DMS53 (cell line): ENCODE results near the gene ATP9B.
"Not testable (repeated sequence)": the region's sequence is repeated elsewhere in the genome, so short reads cannot be mapped to it uniquely, and the experiment has no call there.

Experiments used
- DNase-seq: peaks from one replicate; lab custom pipeline; 2025; lab: John Stamatoyannopoulos, UW

The ATP9B gene

DNA sequence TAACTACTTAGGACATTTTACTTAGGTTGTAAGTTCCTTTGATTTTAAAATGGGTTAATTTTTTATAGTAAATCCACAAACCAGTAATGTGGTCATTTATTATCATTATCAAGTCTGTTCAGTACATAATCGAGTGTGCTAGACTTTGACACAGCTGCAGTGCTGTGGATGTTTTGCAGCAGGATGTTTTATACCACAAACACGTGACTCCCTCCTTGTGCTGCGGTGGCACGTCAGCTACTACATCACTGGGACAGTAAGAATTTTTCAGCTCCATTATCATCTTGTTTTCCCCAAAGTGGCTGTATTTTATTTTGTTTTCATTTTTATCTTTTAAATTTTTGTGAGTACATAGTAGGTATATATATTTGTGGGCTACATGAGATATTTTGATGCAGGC, 70.0 kb downstream of the ATP9B start:
- DNase-seq: no peak

DNA sequence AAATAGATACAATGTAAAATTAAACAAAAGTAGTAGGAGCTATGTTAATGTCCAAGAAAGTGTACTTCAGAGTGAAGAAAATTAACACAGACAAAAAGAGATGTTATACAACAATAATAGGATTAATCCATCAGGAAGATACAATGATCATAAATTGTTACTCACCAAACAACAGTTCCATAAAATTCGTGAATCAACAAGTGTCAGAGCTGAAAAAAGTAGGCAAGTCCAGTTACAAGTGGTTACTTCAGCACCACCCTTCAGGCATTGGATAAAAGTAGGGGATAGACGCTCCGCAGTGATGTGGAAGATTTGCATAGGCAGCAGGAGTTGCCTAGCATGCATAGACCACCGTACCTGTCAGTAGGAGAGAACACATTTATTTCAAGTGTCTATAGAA, 77.8 kb downstream of the ATP9B start:
- no peak for DNase-seq

DNA sequence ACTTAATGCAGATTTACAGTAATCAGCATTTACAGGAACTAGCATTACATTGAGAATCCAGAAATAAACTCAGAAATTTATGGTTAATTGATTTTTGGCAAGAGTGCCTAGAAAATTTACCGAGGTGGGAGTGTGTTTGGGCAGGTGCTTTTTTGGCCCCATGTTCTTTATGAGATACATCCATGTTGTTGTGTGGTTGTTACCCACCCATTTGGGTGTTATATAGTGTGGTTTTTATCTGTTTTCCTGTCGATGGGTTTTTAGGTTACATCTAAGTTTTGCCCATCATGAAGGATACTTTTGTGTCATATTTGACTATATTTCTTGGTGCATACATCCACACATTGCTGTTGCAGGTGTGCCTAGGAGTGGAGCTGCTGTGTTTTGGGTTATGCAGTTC, 82.0 kb downstream of the ATP9B start:
- no peak for DNase-seq

DNA sequence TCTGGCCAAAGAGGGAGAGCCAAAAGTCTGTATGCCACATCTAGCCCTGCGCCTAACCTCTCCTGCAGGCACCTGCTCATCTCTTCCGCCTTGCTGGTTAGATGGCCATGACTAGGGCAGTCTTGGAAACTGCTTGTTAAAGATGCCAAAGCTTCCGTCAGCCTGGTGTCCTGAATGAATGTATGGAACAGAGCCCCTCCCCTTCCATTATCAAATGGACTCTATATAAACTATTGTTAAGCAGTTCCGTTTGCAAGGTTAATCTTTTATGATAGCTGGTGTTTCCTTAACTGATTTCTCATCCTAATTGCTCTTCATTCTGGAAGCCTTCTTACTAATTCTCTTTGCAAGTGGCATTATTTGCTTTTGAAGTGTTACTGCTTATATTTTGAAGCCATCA, 87.1 kb downstream of the ATP9B start:
- no peak for DNase-seq

DNA sequence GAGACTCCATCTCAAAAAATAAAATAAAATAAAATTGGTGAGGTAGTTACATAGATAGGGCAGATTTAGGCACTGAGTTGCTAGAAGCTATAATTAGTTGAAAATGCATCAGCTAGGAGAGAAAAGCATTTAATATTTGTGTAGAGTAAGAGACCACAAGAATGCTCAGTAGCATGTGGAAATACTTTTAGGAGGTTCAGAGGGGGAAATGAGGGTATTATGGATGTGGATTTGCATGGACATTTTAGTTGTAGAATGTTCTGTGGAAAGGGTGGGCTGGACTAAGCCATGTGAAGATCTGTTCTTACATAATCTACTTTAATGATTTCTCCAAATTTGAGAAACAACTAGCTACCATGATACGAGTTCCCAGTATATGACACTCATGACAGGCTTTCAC, 95.5 kb downstream of the ATP9B start:
- DNase-seq: no peak

DNA sequence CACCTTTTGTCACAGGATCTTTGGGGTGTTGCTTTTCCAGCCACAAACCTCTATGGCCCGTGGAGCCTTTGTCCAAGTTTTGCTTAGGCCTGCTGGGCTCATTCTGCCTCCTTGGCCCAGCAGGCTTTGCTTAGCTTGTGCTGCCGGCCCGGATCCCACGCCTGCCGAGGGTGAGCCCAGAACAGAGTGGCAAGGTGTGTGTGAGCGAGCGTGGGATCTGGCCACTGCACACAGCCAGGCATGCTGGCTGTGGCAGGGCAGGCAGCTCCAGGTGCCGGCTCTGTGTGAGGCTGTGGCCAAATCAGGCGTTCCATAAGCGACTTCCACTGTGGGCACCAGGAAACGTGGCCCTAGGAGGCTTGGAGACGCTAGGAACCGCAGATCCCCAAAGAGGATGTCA, 97.5 kb downstream of the ATP9B start:
- DNase-seq: no peak

DNA sequence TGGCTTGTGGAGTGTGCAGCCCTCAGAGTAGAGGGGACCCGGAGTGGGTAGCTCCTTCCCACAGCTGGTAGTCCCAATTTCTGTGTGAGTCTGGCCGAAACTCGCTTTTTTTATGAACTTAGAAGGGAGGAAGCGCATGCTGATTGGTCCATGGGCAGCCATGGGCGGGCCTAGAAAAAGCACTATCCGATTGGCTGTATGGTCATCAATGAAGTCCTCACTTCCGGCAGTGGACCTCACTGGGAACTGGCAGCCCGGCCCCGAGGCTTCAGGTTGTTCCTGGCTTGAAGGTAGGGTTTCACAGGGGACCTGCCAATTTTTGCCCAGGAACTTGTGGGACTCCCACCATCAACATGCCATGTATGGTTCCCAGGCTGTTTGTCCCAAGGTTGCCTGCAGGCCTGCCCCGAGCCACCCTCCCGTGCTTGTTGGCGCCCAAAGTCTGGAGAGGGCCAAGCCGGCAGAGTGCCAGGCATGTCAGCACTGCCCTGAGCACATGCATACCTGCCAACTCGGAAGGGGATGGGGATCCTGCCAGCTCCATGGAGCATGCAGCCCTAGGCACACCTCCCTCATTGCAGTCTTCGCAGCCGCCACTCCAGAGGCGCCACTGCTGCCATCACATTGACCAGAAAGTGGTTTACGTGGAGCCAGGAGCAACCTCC, 98.5 kb downstream of the ATP9B start:
- DNase-seq: no peak

DNA sequence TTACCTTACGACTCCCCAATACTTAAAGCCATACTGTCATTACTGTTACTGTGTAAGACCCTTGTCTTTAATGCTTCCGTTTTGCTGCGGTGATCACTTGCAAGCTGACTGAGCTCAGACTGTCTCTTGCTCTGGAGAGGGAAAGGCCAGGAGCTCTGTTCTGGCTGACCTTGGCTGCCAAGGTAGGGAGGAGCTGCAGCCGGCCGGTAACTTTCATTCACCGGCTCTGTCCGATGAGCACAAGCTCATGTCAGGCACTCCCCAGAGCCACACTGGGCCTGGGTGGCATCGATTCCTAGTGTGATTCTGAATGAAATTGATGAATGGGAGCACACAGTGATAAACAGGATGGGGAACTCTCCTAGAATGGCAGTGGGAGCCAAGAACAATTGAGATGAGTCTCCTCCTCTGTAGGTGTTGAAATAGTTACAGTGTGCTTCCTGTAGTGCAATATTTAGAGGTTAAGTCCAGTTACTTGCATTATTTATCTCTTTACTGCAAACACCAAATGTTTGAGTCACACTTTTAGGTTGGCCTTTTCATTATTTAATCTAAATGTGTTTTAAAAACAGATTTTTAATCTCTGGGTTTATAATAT, 100.9 kb downstream of the ATP9B start:
- no peak for DNase-seq

DNA sequence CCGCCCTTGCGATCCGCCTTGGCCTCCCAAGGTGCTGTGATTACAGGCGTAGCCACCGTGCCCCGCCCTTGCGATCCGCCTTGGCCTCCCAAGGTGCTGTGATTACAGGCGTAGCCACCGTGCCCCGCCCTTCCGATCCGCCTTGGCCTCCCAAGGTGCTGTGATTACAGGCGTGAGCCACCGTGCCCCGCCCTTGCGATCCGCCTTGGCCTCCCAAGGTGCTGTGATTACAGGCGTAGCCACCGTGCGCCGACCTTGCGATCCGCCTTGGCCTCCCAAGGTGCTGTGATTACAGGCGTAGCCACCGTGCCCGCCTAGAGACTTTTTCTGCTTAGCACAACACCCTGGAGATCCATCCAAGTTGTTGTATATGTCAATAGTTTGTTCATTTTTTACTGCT, 103.1 kb downstream of the ATP9B start:
- not testable (repeated sequence) for DNase-seq

DNA sequence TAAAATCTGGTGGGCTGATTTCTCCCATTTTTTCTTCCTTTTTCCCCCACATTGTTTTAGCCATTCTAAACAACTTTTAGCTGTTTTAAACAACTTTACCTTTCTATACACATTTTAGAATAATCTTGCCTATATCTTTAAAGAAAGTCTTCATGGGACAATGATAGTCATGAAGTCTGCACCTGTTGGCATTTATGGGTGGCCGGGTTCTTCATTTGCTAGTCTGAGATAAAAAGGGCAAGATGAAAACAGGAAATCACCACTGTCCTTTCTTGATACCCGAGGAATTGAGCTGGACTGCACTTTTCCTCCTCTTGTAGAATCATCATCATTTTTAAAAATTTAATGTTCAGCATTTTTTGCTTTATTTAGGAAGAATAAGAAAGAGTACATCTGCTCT, 104.5 kb downstream of the ATP9B start:
- no peak for DNase-seq

DNA sequence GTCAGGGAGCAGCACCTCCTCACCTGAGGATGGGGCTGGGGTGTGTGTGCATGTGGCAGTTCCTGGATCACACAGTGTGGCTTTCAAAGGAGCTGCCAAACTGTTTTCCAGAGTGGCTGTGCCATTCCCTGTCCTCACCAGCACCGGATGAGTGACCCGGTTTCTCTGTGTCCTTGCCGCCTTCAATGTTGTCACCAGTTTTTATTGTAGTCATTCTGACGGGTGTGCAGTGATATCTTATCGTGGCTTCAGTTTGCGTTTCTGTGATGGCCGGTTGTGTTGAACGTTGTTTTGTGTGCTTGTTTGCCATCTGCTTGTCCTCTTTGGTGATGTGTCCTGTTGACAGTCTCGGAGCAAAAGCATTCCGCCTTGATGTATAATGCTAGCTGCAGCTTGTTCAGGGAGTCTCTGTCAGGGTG, 108.9 kb downstream of the ATP9B start:
- no peak for DNase-seq

DNA sequence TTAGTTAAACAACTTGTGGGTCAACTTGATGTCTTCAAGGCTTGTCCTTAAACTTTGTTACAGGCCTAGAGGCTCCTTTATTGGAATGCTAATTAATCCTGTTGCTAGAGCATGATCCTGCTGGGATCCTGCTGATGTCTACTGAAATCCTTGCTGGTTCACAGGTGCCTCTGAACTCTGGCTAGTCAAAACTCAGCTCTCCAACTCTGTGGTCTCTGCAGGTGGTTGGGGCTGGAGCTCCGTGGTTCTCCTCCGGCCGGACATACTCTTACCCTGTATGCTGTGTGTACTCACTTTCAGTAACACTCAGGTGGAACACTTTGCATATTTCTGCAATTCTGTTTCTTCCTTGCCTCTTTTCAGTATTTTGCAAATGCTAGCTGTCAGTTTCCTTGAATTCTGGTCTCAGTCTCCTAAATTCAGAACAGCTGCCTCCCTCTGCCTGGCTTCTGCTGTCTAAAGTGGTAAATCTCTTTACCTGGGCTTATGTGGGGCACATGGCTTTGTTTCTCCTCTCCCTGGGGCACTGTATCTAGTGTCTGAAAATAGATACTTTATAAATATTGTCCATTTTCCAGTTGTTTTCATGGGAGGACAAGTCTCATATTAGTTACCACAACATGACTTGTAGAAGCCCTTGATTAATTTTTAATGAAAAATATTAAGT, 113.0 kb downstream of the ATP9B start:
- no peak for DNase-seq

DNA sequence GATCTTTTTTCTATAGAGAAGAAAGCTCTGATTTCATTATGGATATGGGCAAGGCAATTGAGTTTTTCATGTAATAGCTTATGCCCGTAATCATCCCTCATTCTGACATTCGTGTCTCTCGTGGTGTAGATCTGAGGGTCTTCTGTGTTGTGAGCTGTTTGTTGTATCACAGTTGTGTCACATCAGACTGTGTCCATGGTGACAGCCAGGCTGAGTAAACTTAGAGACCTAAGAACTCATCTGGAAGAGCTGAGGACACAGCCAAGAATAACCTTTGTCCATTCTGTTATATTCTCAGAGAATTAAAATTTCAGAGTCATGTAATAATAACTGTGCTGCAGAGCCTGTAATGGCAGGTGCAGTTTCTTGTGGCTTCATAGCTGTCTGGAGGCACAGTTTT, 116.5 kb downstream of the ATP9B start:
- no peak for DNase-seq

DNA sequence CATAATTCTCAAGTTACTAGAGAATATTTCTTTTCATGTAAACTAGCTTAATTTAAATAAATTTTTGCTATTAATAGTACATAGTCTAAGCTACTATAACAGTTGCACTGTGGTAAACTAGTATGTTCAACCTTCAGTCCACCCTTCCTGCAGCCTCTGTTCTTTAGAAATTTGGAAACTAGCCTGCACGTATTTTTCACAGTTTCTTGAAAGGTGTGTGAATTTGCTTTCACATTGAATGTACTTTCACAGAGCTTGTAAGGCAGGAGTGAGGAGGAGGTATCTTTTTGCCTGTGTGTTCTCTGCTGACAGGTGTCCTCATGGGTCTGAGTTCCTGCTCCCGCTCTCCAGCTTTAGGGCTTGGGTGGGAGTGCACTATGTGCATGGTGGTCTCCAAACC, 117.5 kb downstream of the ATP9B start:
- DNase-seq: no peak

DNA sequence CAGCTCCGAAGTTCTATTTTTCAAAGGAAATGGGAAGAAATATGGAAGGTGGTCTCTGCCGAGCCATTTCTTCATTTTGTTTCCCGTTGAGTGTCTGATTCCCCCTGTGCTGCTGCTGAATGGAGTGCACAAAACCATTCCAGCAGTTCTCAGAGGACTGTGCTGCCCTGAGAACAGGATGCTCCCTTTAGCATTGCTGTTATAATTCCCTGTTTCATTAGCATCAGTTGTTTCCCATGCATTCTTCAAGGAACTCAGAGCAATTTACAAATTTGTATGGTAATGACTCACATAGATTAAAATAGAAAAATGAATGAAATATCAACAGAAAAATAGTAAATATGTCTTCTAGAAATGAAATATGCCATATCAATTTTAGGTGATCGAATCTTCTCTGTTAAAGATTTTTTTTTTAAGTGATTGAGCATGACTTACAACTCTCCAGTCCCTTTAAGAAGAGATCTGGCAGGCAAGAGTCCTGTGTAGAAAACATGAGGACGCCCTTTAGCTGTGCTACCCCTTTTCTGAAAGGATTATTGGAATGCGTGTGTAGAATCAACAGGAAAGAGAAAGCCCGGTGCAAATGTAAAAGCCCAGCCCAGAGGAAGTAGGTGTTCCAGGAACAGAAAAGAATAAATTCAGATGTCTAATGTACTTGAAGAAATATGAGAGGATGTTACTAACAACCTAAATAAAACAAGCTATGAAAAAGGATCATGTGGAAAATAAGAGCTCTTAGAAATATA, 118.5 kb downstream of the ATP9B start:
- no peak for DNase-seq

DNA sequence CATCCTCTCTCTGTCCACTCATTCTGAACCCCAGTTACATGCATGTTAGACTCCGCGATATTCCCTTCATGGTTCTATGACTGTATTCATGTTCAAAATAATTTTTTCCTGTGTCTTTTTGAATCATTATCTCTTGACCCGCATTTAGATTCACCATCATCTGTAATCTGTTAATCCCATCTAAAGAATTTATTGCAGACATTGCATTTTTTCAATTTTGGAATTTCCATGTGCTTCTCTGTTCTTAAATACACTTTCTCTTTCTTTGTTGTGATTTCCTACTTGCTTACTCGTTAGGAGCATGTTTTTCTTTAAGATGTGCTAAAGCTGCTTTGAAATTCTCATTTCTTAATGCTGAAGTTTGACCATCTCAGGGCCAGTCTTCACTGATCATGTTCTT, 122.2 kb downstream of the ATP9B start:
- DNase-seq: no peak

DNA sequence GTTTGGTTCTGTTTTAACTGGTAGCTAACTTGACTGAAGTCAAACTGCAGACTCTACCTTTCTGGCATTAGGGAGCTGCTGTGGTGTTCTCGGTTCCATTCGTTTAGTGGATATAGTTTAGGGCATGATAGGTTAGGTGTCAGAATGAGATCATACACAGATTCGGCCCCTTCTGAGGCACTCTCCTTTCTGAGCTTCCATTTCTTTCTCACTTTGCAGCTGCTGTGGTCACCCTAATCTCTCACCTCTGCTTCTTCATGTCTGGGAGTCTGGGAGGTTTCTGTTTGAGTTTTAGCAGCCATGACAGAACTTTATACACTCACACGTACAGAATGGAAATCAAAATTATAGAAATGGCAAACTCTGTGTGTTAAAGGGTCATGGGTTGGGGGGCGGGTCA, 122.8 kb downstream of the ATP9B start:
- DNase-seq: no peak

DNA sequence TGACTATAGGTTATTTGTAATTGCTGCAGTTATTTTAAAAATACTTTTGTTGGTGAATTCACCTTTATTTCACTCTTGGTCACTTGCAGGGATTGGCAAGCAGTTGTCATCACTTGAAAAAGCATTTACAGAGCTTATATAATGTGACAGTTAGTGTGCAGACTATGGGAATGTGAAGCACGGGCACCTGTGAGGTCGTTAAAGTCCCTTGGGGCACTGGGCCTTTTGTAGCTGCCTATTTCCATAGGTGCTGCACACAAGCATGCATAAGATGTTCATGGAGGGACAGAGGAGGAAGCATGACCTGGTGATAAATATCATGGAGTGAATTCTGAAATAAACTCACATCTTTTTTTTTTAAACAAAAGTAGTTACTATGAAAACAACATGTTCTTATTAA, 124.6 kb downstream of the ATP9B start:
- no peak for DNase-seq

DNA sequence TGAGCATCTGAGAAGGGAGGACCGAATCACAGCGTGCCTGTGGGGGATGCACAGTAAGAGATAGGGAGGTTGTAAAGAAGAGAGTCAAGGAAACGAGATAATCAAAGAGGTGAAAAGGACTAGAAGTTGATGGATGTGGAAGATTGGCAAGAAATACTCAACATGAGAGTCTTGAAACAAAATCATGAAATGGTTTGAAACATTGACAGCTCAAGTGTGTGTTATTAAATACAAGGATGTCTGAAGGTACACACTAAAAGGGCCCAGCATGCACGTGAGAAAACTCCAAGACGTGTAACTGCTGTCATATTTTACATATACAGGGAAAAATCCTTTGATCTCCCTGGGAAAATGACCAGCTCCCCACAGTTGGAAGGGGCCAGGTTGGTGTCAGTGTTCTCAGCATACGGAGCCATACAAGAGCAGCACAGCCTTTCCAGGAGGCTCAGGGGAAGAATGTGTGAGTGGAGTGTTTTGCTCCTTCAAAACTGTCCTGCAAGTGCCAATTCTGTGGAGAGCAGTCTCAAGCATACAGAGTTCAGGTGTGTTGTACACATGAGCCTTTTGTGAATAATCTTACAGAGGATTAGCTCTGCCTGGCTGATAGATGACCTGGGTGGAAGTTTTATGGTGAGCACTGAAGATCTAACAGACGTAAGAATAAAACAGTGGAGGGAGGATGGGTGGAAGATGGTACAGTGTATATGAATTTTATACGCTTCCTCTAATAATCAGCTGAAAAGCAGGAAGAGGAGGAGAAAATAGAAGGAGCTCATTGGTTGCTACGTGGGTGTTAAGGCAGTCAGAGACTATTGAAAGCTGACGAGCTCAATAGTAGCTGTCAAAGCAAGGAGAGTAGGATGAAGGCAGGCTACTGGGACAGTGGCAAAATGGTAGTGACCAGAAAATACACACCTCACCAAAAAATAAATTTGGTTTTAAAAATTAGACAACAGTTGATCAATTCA, 126.8 kb downstream of the ATP9B start:
- peak; percentile 37 for DNase-seq

DNA sequence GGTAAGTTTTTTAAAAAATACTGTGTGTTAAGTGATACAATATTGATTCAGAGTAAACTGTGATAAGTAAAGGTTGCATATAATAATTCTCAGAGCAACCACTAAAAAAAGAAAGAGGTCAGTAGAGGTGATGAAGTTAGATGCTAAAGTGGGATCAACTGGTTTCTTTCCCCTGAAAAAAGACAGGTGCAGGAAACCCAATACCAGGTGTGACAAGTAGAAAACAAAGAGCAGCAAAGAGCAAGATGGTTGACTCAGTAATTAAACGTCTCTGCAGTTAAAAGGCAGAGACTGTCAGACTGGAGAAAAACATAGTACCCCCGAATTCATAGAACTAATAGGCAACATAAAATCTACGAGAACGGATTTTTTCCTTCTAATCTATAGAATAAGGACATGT, 128.3 kb downstream of the ATP9B start:
- peak; percentile 92 for DNase-seq

DNA sequence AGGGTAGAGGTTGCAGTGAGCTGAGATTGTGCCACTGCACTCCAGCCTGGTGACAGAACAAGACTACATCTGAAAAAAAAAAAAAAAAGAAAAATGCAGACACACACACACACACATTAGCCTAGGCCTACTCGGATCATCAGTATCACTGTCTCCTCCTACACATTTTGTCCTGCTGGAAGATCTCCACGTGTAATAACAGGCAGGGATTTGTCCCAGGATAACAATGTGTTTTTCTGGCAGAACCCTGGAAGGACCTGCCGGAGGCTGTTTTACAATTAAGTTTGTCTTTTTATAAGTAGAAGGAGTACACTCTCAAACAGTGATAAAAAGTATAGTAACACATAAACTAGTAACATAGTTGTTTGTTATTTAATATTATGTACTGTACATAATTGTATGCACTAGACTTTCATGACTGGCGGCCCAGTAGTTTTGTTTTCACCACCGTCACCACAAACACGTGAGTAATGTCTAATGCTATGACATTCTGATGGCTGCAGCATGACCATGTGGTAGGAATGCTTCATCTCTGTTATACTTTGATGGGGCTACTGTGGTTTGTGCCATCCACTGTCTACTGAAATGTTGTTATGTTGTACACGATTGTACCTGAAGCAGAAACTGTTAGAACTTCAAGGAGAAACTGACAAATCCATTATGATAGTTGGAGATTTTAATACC, 130.6 kb downstream of the ATP9B start:
- no peak for DNase-seq
